ENCODE measurements around the gene POU6F2. TPM values are rescaled to one million over a fixed set of nuclear protein-coding genes. Genes with fewer than 3 reads are reported as not detected.
"Not testable (repeated sequence)": the region's sequence is repeated elsewhere in the genome, so short reads cannot be mapped to it uniquely, and the experiment has no call there.

POU6F2 gene
- total RNA-seq, 3 donors from 2014 or later = not detected

GRCh38 chr7:39365751-39366295 lies 388.1 kb downstream of the POU6F2 start:
- ATAC-seq = no peak
- H3K9me3 Mint-ChIP-seq = no peaks in the 10 kb centered on the region
- H3K36me3 Mint-ChIP-seq (ENCODE audit: insufficient read depth) = no peaks in the 10 kb centered on the region
- peaks cover 7% of the 10 kb centered on the region for H3K27me3 Mint-ChIP-seq (ENCODE audit: low read depth)
- H3K4me1 Mint-ChIP-seq (ENCODE audit: low read depth) = no peaks in the 10 kb centered on the region
- no peak overlapping the region for H3K4me3 Mint-ChIP-seq
- no peak for DNase-seq

DNA sequence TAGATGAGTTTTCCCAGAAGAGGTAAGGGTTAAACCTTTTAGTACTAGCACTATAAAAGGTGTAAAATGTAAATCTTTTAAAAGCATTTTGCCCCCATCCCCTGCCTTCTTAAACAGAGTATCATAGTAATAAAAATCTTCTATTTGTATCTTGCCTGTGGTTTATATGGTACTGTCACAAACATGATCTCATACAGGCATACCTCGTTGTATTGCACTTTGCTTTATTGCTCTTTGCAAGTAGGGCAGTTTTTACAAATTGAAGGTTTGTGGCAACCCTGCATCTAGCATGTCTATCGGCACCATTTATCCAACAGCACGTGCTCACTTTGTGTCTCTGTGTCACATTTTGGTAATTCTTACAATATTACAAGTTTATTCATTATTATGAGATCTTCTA lies 389.7 kb downstream of the POU6F2 start:
- ATAC-seq (no peak), DNase-seq (no peak)
- peaks cover 7% of the 10 kb centered on the region for H3K27me3 Mint-ChIP-seq (ENCODE audit: low read depth)
- no peaks in the 10 kb centered on the region for H3K36me3 Mint-ChIP-seq (ENCODE audit: insufficient read depth)
- no peaks in the 10 kb centered on the region for H3K9me3 Mint-ChIP-seq
- no peaks in the 10 kb centered on the region for H3K4me1 Mint-ChIP-seq (ENCODE audit: low read depth)
- H3K4me3 Mint-ChIP-seq = no peak overlapping the region

- Mint-ChIP-seq H3K27me3 (ENCODE audit: low read depth) (peaks cover 7% of the 10 kb centered on the region), H3K36me3 (ENCODE audit: insufficient read depth) (no peaks in the 10 kb centered on the region), H3K4me1 (ENCODE audit: low read depth) (no peaks in the 10 kb centered on the region), H3K9me3 (no peaks in the 10 kb centered on the region), H3K4me3 (no peak overlapping the region)
- ATAC-seq = no peak
- DNase-seq = no peak
Measured at GRCh38 chr7:39367943-39368342, 390.2 kb downstream of the POU6F2 start.

GRCh38 chr7:39372383-39372782 lies 394.7 kb downstream of the POU6F2 start:
- DNase-seq = no peak
- H3K27me3 Mint-ChIP-seq (ENCODE audit: low read depth) = peaks cover 9% of the 10 kb centered on the region
- H3K4me3 Mint-ChIP-seq = no peak overlapping the region
- ATAC-seq = no peak
- no peaks in the 10 kb centered on the region for H3K9me3 Mint-ChIP-seq
- no peaks in the 10 kb centered on the region for H3K4me1 Mint-ChIP-seq (ENCODE audit: low read depth)
- no peaks in the 10 kb centered on the region for H3K36me3 Mint-ChIP-seq (ENCODE audit: insufficient read depth)

GRCh38 chr7:39374436-39375040 lies 396.8 kb downstream of the POU6F2 start:
- Mint-ChIP-seq H3K27me3 (ENCODE audit: low read depth) (peaks cover 9% of the 10 kb centered on the region), H3K9me3 (no peaks in the 10 kb centered on the region), H3K36me3 (ENCODE audit: insufficient read depth) (no peaks in the 10 kb centered on the region), H3K4me3 (no peak overlapping the region), H3K4me1 (ENCODE audit: low read depth) (no peaks in the 10 kb centered on the region)
- ATAC-seq (no peak), DNase-seq (no peak)

GRCh38 chr7:39375047-39375873 lies 397.6 kb downstream of the POU6F2 start:
- H3K9me3 Mint-ChIP-seq = no peaks in the 10 kb centered on the region
- H3K4me3 Mint-ChIP-seq = no peak overlapping the region
- no peaks in the 10 kb centered on the region for H3K36me3 Mint-ChIP-seq (ENCODE audit: insufficient read depth)
- H3K4me1 Mint-ChIP-seq (ENCODE audit: low read depth) = no peaks in the 10 kb centered on the region
- DNase-seq (no peak), ATAC-seq (no peak)
- peaks cover 10% of the 10 kb centered on the region for H3K27me3 Mint-ChIP-seq (ENCODE audit: low read depth)

DNA sequence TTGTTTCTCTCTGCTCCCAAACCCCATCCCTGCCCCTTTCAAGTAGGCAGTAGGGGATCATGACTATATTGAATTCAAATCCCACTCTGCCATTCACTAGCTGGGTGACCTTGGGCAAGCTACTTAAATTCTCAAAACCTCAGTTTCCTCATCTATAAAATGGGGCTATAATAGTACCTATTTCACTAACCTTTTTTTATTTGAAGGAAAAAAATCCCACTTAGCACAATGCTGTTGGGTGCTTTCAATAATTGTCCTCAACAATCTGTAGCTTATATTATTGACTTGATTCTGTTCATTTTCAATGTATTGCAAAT lies 398.1 kb downstream of the POU6F2 start:
- ATAC-seq = no peak
- peaks cover 10% of the 10 kb centered on the region for H3K27me3 Mint-ChIP-seq (ENCODE audit: low read depth)

GRCh38 chr7:39376881-39377280 lies 399.2 kb downstream of the POU6F2 start:
- H3K4me1 Mint-ChIP-seq (ENCODE audit: low read depth) = not testable (repeated sequence)

More for the DNA sequence above, 398.1 kb downstream of the POU6F2 start:
- H3K36me3 Mint-ChIP-seq (ENCODE audit: insufficient read depth) = no peaks in the 10 kb centered on the region
- no peak for DNase-seq
- H3K9me3 Mint-ChIP-seq = no peaks in the 10 kb centered on the region
- no peak overlapping the region for H3K4me3 Mint-ChIP-seq
- H3K4me1 Mint-ChIP-seq (ENCODE audit: low read depth) = no peaks in the 10 kb centered on the region

DNA sequence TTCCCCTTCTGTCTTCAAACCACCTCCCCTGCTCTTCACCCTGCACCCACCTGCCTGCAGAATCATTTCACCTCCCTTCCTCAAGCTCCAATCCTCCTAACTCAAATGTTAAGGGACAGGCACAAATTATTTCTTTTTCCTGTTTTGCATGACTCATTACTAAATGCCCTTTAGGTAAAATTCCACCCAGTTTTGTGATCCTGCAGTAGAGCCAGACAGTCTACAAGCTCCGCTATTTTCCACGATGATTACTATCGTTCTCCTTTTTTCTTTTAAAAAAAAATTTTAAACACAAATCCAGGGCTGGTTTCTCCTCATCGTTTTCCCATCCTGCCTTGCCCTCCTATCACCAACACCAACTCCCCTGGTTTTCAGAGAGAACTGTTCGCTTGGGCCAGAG lies 401.7 kb downstream of the POU6F2 start:
- Mint-ChIP-seq H3K4me1 (ENCODE audit: low read depth) (no peaks in the 10 kb centered on the region), H3K4me3 (no peak overlapping the region), H3K36me3 (ENCODE audit: insufficient read depth) (no peaks in the 10 kb centered on the region), H3K27me3 (ENCODE audit: low read depth) (peaks cover 7% of the 10 kb centered on the region), H3K9me3 (no peaks in the 10 kb centered on the region)
- DNase-seq = no peak
- ATAC-seq = no peak

More at GRCh38 chr7:39376881-39377280, 399.2 kb downstream of the POU6F2 start:
- H3K9me3 Mint-ChIP-seq; H3K36me3 Mint-ChIP-seq (ENCODE audit: insufficient read depth); ATAC-seq; H3K4me3 Mint-ChIP-seq; DNase-seq: not testable (repeated sequence)
- H3K27me3 Mint-ChIP-seq (ENCODE audit: low read depth) = peaks cover 10% of the 10 kb centered on the region

GRCh38 chr7:39383136-39383535 lies 405.4 kb downstream of the POU6F2 start:
- Mint-ChIP-seq H3K4me3 (no peak overlapping the region), H3K4me1 (ENCODE audit: low read depth) (no peaks in the 10 kb centered on the region), H3K9me3 (no peaks in the 10 kb centered on the region), H3K36me3 (ENCODE audit: insufficient read depth) (no peaks in the 10 kb centered on the region), H3K27me3 (ENCODE audit: low read depth) (peaks cover 7% of the 10 kb centered on the region)
- no peak for DNase-seq
- ATAC-seq = no peak

DNA sequence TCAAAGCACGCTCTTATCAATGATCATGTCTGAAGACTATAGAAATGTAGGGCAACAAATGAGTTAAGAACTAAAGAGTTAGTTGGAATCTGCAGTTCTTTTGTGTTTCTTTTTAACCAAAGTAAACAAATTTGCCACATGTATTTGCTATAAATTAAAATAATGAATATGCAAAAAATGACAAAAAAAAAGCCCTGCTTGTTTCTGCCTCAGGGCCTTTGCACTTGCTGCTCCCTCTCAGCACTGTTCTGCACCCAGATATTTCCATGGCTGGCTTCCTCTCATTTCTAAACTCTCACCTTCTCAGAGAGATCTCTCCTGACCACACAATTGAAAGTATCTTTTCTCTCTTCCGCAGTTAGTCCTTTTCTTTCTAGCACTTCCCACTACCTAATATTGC lies 406.7 kb downstream of the POU6F2 start:
- H3K9me3 Mint-ChIP-seq = no peaks in the 10 kb centered on the region
- no peaks in the 10 kb centered on the region for H3K36me3 Mint-ChIP-seq (ENCODE audit: insufficient read depth)
- no peaks in the 10 kb centered on the region for H3K4me1 Mint-ChIP-seq (ENCODE audit: low read depth)
- H3K27me3 Mint-ChIP-seq (ENCODE audit: low read depth) = peaks cover 9% of the 10 kb centered on the region
- ATAC-seq (no peak), DNase-seq (no peak)
- H3K4me3 Mint-ChIP-seq = no peak overlapping the region

DNA sequence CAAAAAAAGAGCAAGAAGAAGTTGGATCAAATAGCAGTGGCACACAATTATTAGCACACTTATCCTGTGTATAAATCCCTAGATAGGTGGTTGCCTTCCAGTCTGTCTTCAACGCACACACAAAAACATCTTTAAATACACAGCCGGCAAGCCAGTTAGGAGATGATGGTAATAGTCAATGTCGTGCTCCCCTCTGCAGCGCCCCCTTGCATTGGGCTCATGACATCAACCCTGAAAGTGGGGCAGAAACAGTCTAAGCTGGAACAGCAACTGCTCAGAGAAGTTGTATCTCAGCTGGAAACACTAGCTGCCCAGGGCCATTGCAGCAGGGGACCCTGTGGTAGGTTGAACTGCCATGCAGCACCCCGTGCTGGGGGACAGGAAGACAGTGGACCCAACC lies 409.0 kb downstream of the POU6F2 start:
- DNase-seq (no peak), ATAC-seq (no peak)
- Mint-ChIP-seq H3K36me3 (ENCODE audit: insufficient read depth) (no peaks in the 10 kb centered on the region), H3K4me1 (ENCODE audit: low read depth) (no peaks in the 10 kb centered on the region), H3K9me3 (no peaks in the 10 kb centered on the region), H3K4me3 (no peak overlapping the region), H3K27me3 (ENCODE audit: low read depth) (peaks cover 8% of the 10 kb centered on the region)

- H3K27me3 Mint-ChIP-seq (ENCODE audit: low read depth) = peaks cover 20% of the 10 kb centered on the region
- DNase-seq = no peak
- no peaks in the 10 kb centered on the region for H3K9me3 Mint-ChIP-seq
- no peaks in the 10 kb centered on the region for H3K36me3 Mint-ChIP-seq (ENCODE audit: insufficient read depth)
- H3K4me3 Mint-ChIP-seq = no peak overlapping the region
- no peaks in the 10 kb centered on the region for H3K4me1 Mint-ChIP-seq (ENCODE audit: low read depth)
- ATAC-seq = no peak
Measured at GRCh38 chr7:39392151-39392550, 414.4 kb downstream of the POU6F2 start.

DNA sequence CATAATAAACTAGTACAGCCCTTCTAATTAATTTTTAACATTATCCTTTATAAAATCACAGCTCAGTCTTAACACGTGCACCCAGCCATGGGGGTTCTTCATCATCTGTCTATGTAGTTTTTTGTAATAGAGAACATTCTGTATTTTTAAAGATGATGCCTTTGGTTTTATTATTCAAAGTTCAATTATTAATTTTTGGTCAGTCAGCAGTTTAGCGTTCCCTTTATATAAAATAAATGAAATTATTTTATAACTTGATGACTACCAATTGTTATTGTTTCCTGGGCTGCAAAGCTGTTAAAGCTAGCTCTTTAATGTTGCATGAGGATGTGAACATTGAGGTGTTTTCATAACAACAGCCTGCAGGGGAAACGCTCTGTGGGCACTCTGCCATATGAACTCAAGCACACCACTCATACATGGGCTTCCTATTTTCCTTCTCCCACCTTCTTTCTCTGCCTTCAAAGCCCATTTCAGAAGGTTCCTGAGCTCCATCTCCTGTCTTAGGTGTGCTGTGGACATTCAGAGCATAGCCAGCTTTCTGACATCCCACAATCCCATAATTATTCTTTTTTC lies 416.5 kb downstream of the POU6F2 start:
- H3K4me3 Mint-ChIP-seq = no peak overlapping the region
- ATAC-seq (no peak), DNase-seq (no peak)
- H3K9me3 Mint-ChIP-seq = no peaks in the 10 kb centered on the region
- H3K36me3 Mint-ChIP-seq (ENCODE audit: insufficient read depth) = no peaks in the 10 kb centered on the region
- H3K4me1 Mint-ChIP-seq (ENCODE audit: low read depth) = no peaks in the 10 kb centered on the region
- H3K27me3 Mint-ChIP-seq (ENCODE audit: low read depth) = peaks cover 18% of the 10 kb centered on the region

- Mint-ChIP-seq H3K36me3 (ENCODE audit: insufficient read depth) (no peaks in the 10 kb centered on the region), H3K4me1 (ENCODE audit: low read depth) (no peaks in the 10 kb centered on the region), H3K9me3 (no peaks in the 10 kb centered on the region), H3K4me3 (no peak overlapping the region), H3K27me3 (ENCODE audit: low read depth) (peaks cover 16% of the 10 kb centered on the region)
- ATAC-seq (no peak), DNase-seq (no peak)
Measured at GRCh38 chr7:39399458-39399857, 421.7 kb downstream of the POU6F2 start.

Measured in activated T-cell treated with anti-CD3 and anti-CD28 coated beads, Interleukin-2, amount 50 U/mL, for 4 hours (primary cell).